Panc1 (cell line): ENCODE results near the gene SDC4. TPM values are rescaled to one million over a fixed set of nuclear protein-coding genes. Genes with fewer than 3 reads are reported as not detected.

Experiments
- ATAC-seq: fragments of 200-7000 bp; cut with Tn5 transposase; 2 replicates; pipeline ENCODE4 v1.9.1; 2020; ENCODE audit warnings: mild to moderate bottlenecking, moderate library complexity
- BruUV-seq: library from RNA; stranded (reverse); fragments of 400-500 nt; replicated peaks from 2 replicates; lab custom pipeline; 2021; lab: Mats Ljungman, UMichigan
- CTCF ChIA-PET: fragments of 300-600 bp; sonication (Branson Sonifier 250); formaldehyde crosslinking; loops from one replicate; lab custom pipeline; 2022; ENCODE audit warnings: antibody characterized with exemption; lab: Charles Lee
- POLR2A ChIA-PET: fragments of 300-600 bp; sonication (Branson Sonifier 250); formaldehyde crosslinking; loops from one replicate; lab custom pipeline; 2022; ENCODE audit warnings: antibody characterized with exemption; lab: Charles Lee
- DNase-seq: peaks from one replicate; pipeline ENCODE4 v3.0.0-alpha.2; 2010; ENCODE audit warnings: low read depth, low spot score
- H3K27ac ChIP-seq: 2 replicates; pipeline ENCODE4 v1.5.1; 2011; ENCODE audit warnings: mild to moderate bottlenecking, low read length, inconsistent platforms
- H3K27me3 ChIP-seq: fragments of 200-500 bp; sonication (Bioruptor generic); 2 replicates; pipeline ENCODE4 v1.6.0; 2014; ENCODE audit warnings: low read length, inconsistent platforms; ENCODE audit not compliant: control insufficient read depth, insufficient read depth
- H3K36me3 ChIP-seq: fragments of 200-500 bp; sonication (Bioruptor generic); 2 replicates; pipeline ENCODE4 v1.5.1; 2014; ENCODE audit warnings: inconsistent platforms, mild to moderate bottlenecking, low read length, moderate library complexity; ENCODE audit not compliant: control insufficient read depth, insufficient read depth
- H3K4me1 ChIP-seq: 2 replicates; pipeline ENCODE4 v1.5.1; 2011; ENCODE audit warnings: inconsistent platforms, mild to moderate bottlenecking, low read length, moderate library complexity; ENCODE audit not compliant: control insufficient read depth, insufficient read depth
- H3K4me3 ChIP-seq, 2 experiments: 2 replicates each; pipeline ENCODE4 v1.5.1; 2011 to 2012; ENCODE audit warnings: low read depth in 2 of 2, low read length in 2 of 2, mild to moderate bottlenecking in 2 of 2, inconsistent platforms in 1 of 2, moderate library complexity in 1 of 2
- H3K9me3 ChIP-seq: fragments of 200-500 bp; sonication (Bioruptor generic); 2 replicates; pipeline ENCODE4 v1.5.1; 2014; ENCODE audit warnings: low read depth, mild to moderate bottlenecking, inconsistent platforms, low read length, moderate library complexity; ENCODE audit not compliant: control insufficient read depth, insufficient read depth
- POLR2AphosphoS5 ChIP-seq: IDR thresholded peaks from 2 replicates; pipeline ENCODE4 v1.6.1; 2012; ENCODE audit warnings: mild to moderate bottlenecking, low read depth, low read length, moderate library complexity
- SIN3A ChIP-seq: IDR thresholded peaks from 2 replicates; pipeline ENCODE4 v1.6.1; 2012; ENCODE audit warnings: low read depth, mild to moderate bottlenecking, low read length, moderate library complexity, borderline replicate concordance; ENCODE audit not compliant: insufficient read depth
- TCF7L2 ChIP-seq: IDR thresholded peaks from 2 replicates; pipeline ENCODE4 v1.6.1; 2011; ENCODE audit warnings: mild to moderate bottlenecking, low read depth, low read length, inconsistent platforms
- in situ Hi-C: cut with HindIII; loops from 2 replicates; pipeline ENCODE4 v1.10.0; 2016; ENCODE audit warnings: low sequenced_read_pairs, low pct_unique_long_range_greater_than_20kb
- intact Hi-C: fragments of 100-400 bp; cut with micrococcal nuclease; formaldehyde crosslinking; loops from one replicate; pipeline ENCODE4 v1.10.0; 2022; ENCODE audit not compliant: unreplicated experiment
- total RNA-seq: library from RNA; stranded (reverse); gene quantifications from one replicate; pipeline ENCODE4 v1.2.1, GENCODE V29; 2021; ENCODE audit not compliant: unreplicated experiment
- TF ChIP-seq, protein P1 (sequence below): fragments of 450-650 bp; IDR thresholded peaks from 2 replicates; pipeline ENCODE4 v1.5.1; 2017; ENCODE audit warnings: mild to moderate bottlenecking
- TF ChIP-seq, protein P2 (sequence below), 2 experiments: IDR thresholded peaks; 2 replicates each; pipeline ENCODE4 v1.6.1; 2011 to 2012; ENCODE audit warnings: low read depth in 2 of 2, control low read depth in 1 of 2, low read length in 1 of 2, mild to moderate bottlenecking in 1 of 2, moderate library complexity in 1 of 2; ENCODE audit not compliant: insufficient read depth in 1 of 2

The SDC4 gene
- total RNA-seq, 1 experiment from 2014 or later = 93.3 TPM

DNA sequence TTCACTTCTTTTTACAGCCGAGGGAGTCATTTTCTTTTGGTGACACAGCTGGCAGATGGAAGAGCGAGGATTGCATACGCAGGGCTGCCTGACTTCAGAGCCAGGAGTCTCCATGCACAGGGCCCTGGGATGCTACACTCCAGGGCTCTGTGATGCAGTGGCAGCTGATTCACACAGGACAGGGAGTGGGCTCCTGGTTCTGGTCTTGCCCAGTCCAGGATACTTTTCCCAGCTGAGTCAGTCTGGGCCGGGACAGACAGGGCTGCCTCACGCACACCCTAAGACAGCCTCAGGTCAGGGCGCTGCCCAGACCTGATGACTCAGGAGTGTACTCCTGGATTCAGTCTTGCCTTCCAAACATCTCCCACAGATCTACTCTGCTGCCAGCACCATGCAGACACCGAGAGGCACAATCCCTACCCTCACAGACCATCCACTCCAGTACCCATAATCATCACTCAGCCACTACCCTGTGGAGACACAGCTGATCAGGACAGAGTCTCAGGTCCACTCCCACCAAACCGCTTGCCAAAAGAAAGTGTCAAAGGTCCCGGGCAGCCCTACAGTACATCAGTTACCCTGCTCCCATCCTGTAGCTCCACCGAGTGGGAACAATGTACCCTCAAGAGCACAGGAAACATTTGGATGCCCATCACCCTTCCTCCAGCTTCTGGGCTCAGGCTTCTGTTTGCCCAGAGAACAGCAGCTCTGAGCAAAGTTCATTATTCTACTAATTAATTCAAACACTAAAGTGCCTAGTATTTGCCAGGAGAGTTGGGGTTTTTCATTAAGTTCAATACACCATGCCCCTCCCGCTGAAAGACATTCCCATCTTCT is 11.5 kb downstream of the SDC4 start:
- DNase-seq (peak; percentile 87), ATAC-seq (peak; percentile 90)
- TF ChIP-seq, protein P1, sequence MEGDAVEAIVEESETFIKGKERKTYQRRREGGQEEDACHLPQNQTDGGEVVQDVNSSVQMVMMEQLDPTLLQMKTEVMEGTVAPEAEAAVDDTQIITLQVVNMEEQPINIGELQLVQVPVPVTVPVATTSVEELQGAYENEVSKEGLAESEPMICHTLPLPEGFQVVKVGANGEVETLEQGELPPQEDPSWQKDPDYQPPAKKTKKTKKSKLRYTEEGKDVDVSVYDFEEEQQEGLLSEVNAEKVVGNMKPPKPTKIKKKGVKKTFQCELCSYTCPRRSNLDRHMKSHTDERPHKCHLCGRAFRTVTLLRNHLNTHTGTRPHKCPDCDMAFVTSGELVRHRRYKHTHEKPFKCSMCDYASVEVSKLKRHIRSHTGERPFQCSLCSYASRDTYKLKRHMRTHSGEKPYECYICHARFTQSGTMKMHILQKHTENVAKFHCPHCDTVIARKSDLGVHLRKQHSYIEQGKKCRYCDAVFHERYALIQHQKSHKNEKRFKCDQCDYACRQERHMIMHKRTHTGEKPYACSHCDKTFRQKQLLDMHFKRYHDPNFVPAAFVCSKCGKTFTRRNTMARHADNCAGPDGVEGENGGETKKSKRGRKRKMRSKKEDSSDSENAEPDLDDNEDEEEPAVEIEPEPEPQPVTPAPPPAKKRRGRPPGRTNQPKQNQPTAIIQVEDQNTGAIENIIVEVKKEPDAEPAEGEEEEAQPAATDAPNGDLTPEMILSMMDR = no peak
- TF ChIP-seq TCF7L2 (no peak; the same call in 1 of the 2 replicates), SIN3A (no peak), POLR2AphosphoS5 (no peak)
- TF ChIP-seq, protein P2, sequence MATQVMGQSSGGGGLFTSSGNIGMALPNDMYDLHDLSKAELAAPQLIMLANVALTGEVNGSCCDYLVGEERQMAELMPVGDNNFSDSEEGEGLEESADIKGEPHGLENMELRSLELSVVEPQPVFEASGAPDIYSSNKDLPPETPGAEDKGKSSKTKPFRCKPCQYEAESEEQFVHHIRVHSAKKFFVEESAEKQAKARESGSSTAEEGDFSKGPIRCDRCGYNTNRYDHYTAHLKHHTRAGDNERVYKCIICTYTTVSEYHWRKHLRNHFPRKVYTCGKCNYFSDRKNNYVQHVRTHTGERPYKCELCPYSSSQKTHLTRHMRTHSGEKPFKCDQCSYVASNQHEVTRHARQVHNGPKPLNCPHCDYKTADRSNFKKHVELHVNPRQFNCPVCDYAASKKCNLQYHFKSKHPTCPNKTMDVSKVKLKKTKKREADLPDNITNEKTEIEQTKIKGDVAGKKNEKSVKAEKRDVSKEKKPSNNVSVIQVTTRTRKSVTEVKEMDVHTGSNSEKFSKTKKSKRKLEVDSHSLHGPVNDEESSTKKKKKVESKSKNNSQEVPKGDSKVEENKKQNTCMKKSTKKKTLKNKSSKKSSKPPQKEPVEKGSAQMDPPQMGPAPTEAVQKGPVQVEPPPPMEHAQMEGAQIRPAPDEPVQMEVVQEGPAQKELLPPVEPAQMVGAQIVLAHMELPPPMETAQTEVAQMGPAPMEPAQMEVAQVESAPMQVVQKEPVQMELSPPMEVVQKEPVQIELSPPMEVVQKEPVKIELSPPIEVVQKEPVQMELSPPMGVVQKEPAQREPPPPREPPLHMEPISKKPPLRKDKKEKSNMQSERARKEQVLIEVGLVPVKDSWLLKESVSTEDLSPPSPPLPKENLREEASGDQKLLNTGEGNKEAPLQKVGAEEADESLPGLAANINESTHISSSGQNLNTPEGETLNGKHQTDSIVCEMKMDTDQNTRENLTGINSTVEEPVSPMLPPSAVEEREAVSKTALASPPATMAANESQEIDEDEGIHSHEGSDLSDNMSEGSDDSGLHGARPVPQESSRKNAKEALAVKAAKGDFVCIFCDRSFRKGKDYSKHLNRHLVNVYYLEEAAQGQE (IDR thresholded peaks at IDR 0.05; ENCODE audit: insufficient read depth in 1 of 2, low read depth in 2 of 2, low read length in 1 of 2) = no peak
- no peaks in the 10 kb centered on the region for H3K27me3 ChIP-seq
- peak overlapping the region; percentile 88 for H3K27ac ChIP-seq
- peak overlapping the region in 1 of 2 experiments; percentile 25; a peak in 2 of 4 replicates for H3K4me3 ChIP-seq
- no TSS peak for BruUV-seq
- ChIA-PET CTCF (interaction anchor here (0.6 to 1.5 kb wide), 4 partner anchors 11 to 100 kb away, joined by 3 to 6 read pairs (median 4); no protein-coding TSS in a partner anchor), POLR2A (interaction anchor here (0.5 kb wide), 1 partner anchor 10 kb away, joined by 4 read pairs; no protein-coding TSS in a partner anchor)
- in situ Hi-C loops = no loop called here
- H3K9me3 ChIP-seq = no peaks in the 10 kb centered on the region
- H3K36me3 ChIP-seq = no peaks in the 10 kb centered on the region; the same call in 1 of the 2 replicates
- intact Hi-C loops = no loop called here
- peaks cover 62% of the 10 kb centered on the region for H3K4me1 ChIP-seq

DNA sequence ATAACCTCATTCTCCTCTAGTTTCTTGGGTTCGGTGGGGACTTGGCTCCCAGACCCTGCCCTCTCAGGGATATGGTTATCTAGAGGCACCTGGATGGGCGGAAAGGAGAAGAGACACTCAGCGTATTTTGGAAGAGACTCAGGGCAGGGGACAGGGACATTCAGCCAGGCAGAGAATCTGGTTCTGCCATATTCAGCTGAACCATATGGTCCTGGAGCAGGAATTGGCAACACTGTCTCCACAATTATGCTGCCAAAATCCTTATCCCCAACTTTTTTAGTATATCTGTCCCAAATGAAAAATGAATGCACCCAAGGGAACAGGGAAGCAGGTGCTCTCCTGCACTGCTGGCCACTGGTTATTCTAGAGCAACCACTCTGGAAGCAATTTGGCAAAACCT is 17.7 kb downstream of the SDC4 start:
- no TSS peak for BruUV-seq
- Histone ChIP-seq H3K4me1 (peaks cover 2% of the 10 kb centered on the region), H3K27me3 (no peaks in the 10 kb centered on the region), H3K36me3 (peaks cover 20% of the 10 kb centered on the region), H3K27ac (no peak overlapping the region), H3K9me3 (no peaks in the 10 kb centered on the region), H3K4me3 (no peak overlapping the region)
- in situ Hi-C loops = no loop called here
- CTCF ChIA-PET = no interaction called here
- POLR2A ChIA-PET = no interaction called here
- TF ChIP-seq, protein P1 = no peak
- no peak for TF ChIP-seq POLR2AphosphoS5
- TF ChIP-seq, protein P2 (IDR thresholded peaks at IDR 0.05; ENCODE audit: insufficient read depth in 1 of 2, low read depth in 2 of 2, low read length in 1 of 2) = no peak
- no peak for TF ChIP-seq SIN3A
- no peak for TF ChIP-seq TCF7L2
- ATAC-seq (no peak), DNase-seq (no peak)
- intact Hi-C loops = no loop called here
